ENCODE data around the gene KCTD16. TPM values are rescaled to one million over a fixed set of nuclear protein-coding genes. Genes with fewer than 3 reads are reported as not detected.

KCTD16 gene
- total RNA-seq, 1 donor from 2014 or later, result 0.37 TPM

GRCh38 chr5:144377207-144377606 is 206.5 kb downstream of the KCTD16 start:
- Mint-ChIP-seq H3K4me3 (no peak overlapping the region), H3K9me3 (peaks cover 14% of the 10 kb centered on the region), H3K27me3 (ENCODE audit: low read depth) (no peaks in the 10 kb centered on the region), H3K27ac (ENCODE audit: unreplicated experiment) (no peak overlapping the region), H3K4me1 (no peaks in the 10 kb centered on the region), H3K36me3 (ENCODE audit: low read depth) (no peaks in the 10 kb centered on the region)
- no peak for DNase-seq (ENCODE audit: low read depth, low spot score)
- TF ChIP-seq CTCF (conservative IDR thresholded peaks at IDR 0.05), result no peak

- Mint-ChIP-seq H3K36me3 (ENCODE audit: low read depth) (no peaks in the 10 kb centered on the region), H3K4me3 (no peak overlapping the region), H3K27me3 (ENCODE audit: low read depth) (no peaks in the 10 kb centered on the region), H3K9me3 (peaks cover 14% of the 10 kb centered on the region), H3K4me1 (no peaks in the 10 kb centered on the region), H3K27ac (ENCODE audit: unreplicated experiment) (no peak overlapping the region)
- DNase-seq (ENCODE audit: low read depth, low spot score), result no peak
- TF ChIP-seq CTCF (conservative IDR thresholded peaks at IDR 0.05), result no peak
Observed at GRCh38 chr5:144378681-144379080, 208.0 kb downstream of the KCTD16 start.

- Mint-ChIP-seq H3K9me3 (peaks cover 11% of the 10 kb centered on the region), H3K4me1 (no peaks in the 10 kb centered on the region)
- DNase-seq (ENCODE audit: low read depth, low spot score), result no peak
Observed at GRCh38 chr5:144385597-144385996, 214.9 kb downstream of the KCTD16 start.

GRCh38 chr5:144386315-144386714 is 215.6 kb downstream of the KCTD16 start:
- Mint-ChIP-seq H3K4me3 (no peak overlapping the region), H3K9me3 (peaks cover 5% of the 10 kb centered on the region), H3K27ac (ENCODE audit: unreplicated experiment) (no peak overlapping the region), H3K4me1 (no peaks in the 10 kb centered on the region), H3K27me3 (ENCODE audit: low read depth) (no peaks in the 10 kb centered on the region), H3K36me3 (ENCODE audit: low read depth) (no peaks in the 10 kb centered on the region)
- DNase-seq (ENCODE audit: low read depth, low spot score), result no peak
- no peak for TF ChIP-seq CTCF (conservative IDR thresholded peaks at IDR 0.05)

More at GRCh38 chr5:144385597-144385996, 214.9 kb downstream of the KCTD16 start:
- H3K27ac Mint-ChIP-seq (ENCODE audit: unreplicated experiment), result no peak overlapping the region
- H3K27me3 Mint-ChIP-seq (ENCODE audit: low read depth), result no peaks in the 10 kb centered on the region
- no peaks in the 10 kb centered on the region for H3K36me3 Mint-ChIP-seq (ENCODE audit: low read depth)
- no peak for TF ChIP-seq CTCF (conservative IDR thresholded peaks at IDR 0.05)
- H3K4me3 Mint-ChIP-seq, result no peak overlapping the region

- DNase-seq (ENCODE audit: low read depth, low spot score), result no peak
- Mint-ChIP-seq H3K27me3 (ENCODE audit: low read depth) (no peaks in the 10 kb centered on the region), H3K9me3 (peaks cover 2% of the 10 kb centered on the region)
Observed at GRCh38 chr5:144390133-144390532, 219.5 kb downstream of the KCTD16 start.

More at GRCh38 chr5:144390133-144390532, 219.5 kb downstream of the KCTD16 start:
- H3K36me3 Mint-ChIP-seq (ENCODE audit: low read depth), result no peaks in the 10 kb centered on the region
- no peak overlapping the region for H3K4me3 Mint-ChIP-seq
- H3K4me1 Mint-ChIP-seq, result no peaks in the 10 kb centered on the region
- peak; percentile 43 for TF ChIP-seq CTCF (conservative IDR thresholded peaks at IDR 0.05)
- H3K27ac Mint-ChIP-seq (ENCODE audit: unreplicated experiment), result no peak overlapping the region

All from neural crest cell (in vitro differentiated cells).